Activated B cell treated with CpG ODN at 0.5 μM for 24 hours (primary cell): ENCODE data around the gene THRA. TPM values are rescaled to one million over a fixed set of nuclear protein-coding genes. Genes with fewer than 3 reads are reported as not detected.

ENCODE experiments used
- ATAC-seq: fragments of 200-7000 bp; cut with Tn5 transposase; one replicate; pipeline ENCODE4 v1.10.0; 2021; ENCODE audit warnings: low read depth, mild to moderate bottlenecking, moderate library complexity
- CTCF ChIA-PET: fragments of 350-600 bp; sonication (Branson Sonifier 250); formaldehyde crosslinking; loops from one replicate; lab custom pipeline; 2021; ENCODE audit warnings: antibody characterized with exemption; lab: Charles Lee
- POLR2A ChIA-PET: fragments of 350-600 bp; sonication (Branson Sonifier 250); formaldehyde crosslinking; loops from one replicate; lab custom pipeline; 2021; ENCODE audit warnings: antibody characterized with exemption; lab: Charles Lee
- DNase-seq: peaks from one replicate; pipeline ENCODE4 v3.0.0; 2022
- H3K27ac Mint-ChIP-seq: one replicate; pipeline ENCODE4 v1.8.0; 2020; ENCODE audit warnings: mixed read lengths
- H3K27me3 Mint-ChIP-seq: one replicate; pipeline ENCODE4 v1.8.0; 2021; ENCODE audit warnings: mixed read lengths
- H3K36me3 Mint-ChIP-seq: one replicate; pipeline ENCODE4 v1.8.0; 2021; ENCODE audit warnings: low read depth, mixed read lengths
- H3K4me1 Mint-ChIP-seq: one replicate; pipeline ENCODE4 v1.8.0; 2021; ENCODE audit warnings: mixed read lengths
- H3K4me3 Mint-ChIP-seq: one replicate; pipeline ENCODE4 v1.8.0; 2020; ENCODE audit warnings: mild to moderate bottlenecking, mixed read lengths
- H3K9me3 Mint-ChIP-seq: one replicate; pipeline ENCODE4 v1.8.0; 2020; ENCODE audit warnings: mixed read lengths
- CTCF ChIP-seq: fragments of 200-600 bp; IDR thresholded peaks from one replicate; pipeline ENCODE4 v1.8.0; 2022; ENCODE audit warnings: antibody characterized with exemption, mild to moderate bottlenecking
- intact Hi-C: fragments of 100-400 bp; cut with micrococcal nuclease; formaldehyde crosslinking; loops from one replicate; pipeline ENCODE4 v1.15.1; 2024
- total RNA-seq: library from RNA; stranded (reverse); gene quantifications from 2 replicates; pipeline ENCODE4 v1.2.3, GENCODE V29; 2022

The THRA gene
- total RNA-seq, 1 donor from 2014 or later, result 5.9 TPM

GRCh38 chr17:40033339-40033738 lies 29.4 kb upstream of the THRA start:
- H3K36me3 Mint-ChIP-seq, result peaks cover 77% of the 10 kb centered on the region
- TF ChIP-seq CTCF, result no peak
- H3K9me3 Mint-ChIP-seq, result no peaks in the 10 kb centered on the region
- CTCF ChIA-PET, result interaction anchor here (0.8 kb wide), 1 partner anchor 53 kb away, joined by 3 read pairs; no protein-coding TSS in a partner anchor
- DNase-seq (no peak), ATAC-seq (no peak)
- no peak overlapping the region for H3K27ac Mint-ChIP-seq
- no peak overlapping the region for H3K4me3 Mint-ChIP-seq
- POLR2A ChIA-PET, result no interaction called here
- intact Hi-C loops, result no loop called here
- H3K4me1 Mint-ChIP-seq, result no peaks in the 10 kb centered on the region
- H3K27me3 Mint-ChIP-seq, result no peaks in the 10 kb centered on the region

GRCh38 chr17:40034426-40035161 lies 28.2 kb upstream of the THRA start:
- Mint-ChIP-seq H3K27me3 (no peaks in the 10 kb centered on the region), H3K4me1 (no peaks in the 10 kb centered on the region), H3K4me3 (no peak overlapping the region), H3K27ac (no peak overlapping the region), H3K9me3 (no peaks in the 10 kb centered on the region), H3K36me3 (peaks cover 68% of the 10 kb centered on the region)
- POLR2A ChIA-PET, result no interaction called here
- TF ChIP-seq CTCF, result no peak
- no peak for DNase-seq
- no peak for ATAC-seq
- intact Hi-C loops, result no loop called here
- CTCF ChIA-PET, result interaction anchor here (4.8 kb wide), 1 partner anchor 52 kb away, joined by 16 read pairs; no protein-coding TSS in a partner anchor

- H3K27me3 Mint-ChIP-seq, result no peaks in the 10 kb centered on the region
- CTCF ChIA-PET, result interaction anchor here (4.8 kb wide), 1 partner anchor 51 kb away, joined by 16 read pairs; no protein-coding TSS in a partner anchor
- no peaks in the 10 kb centered on the region for H3K9me3 Mint-ChIP-seq
- H3K27ac Mint-ChIP-seq, result no peak overlapping the region
- no peak for TF ChIP-seq CTCF
- H3K4me3 Mint-ChIP-seq, result no peak overlapping the region
- H3K4me1 Mint-ChIP-seq, result no peaks in the 10 kb centered on the region
- DNase-seq (no peak), ATAC-seq (no peak)
- POLR2A ChIA-PET, result no interaction called here
- intact Hi-C loops, result no loop called here
- H3K36me3 Mint-ChIP-seq, result peaks cover 63% of the 10 kb centered on the region
These were observed 27.6 kb upstream of the THRA start for GRCh38 chr17:40035162-40035559.

GRCh38 chr17:40038882-40039513 lies 23.8 kb upstream of the THRA start:
- intact Hi-C loops, result loop anchor here (2.0 kb wide), 2 partner anchors 48 to 72 kb away; no protein-coding TSS in a partner anchor
- DNase-seq, result no peak
- Mint-ChIP-seq H3K4me1 (no peaks in the 10 kb centered on the region), H3K4me3 (no peak overlapping the region), H3K27ac (no peak overlapping the region), H3K36me3 (peaks cover 40% of the 10 kb centered on the region), H3K9me3 (no peaks in the 10 kb centered on the region), H3K27me3 (no peaks in the 10 kb centered on the region)
- no peak for TF ChIP-seq CTCF
- no peak for ATAC-seq
- CTCF ChIA-PET, result interaction anchor here (1.1 to 4.8 kb wide), 4 partner anchors 12 to 74 kb away, joined by 4 to 16 read pairs (median 10); no protein-coding TSS in a partner anchor
- POLR2A ChIA-PET, result interaction anchor here (0.5 to 1.9 kb wide), 2 partner anchors 15 to 65 kb away, joined by 3 to 6 read pairs; partner anchors contain the start of gene MED24

GRCh38 chr17:40041196-40041595 lies 21.6 kb upstream of the THRA start:
- ChIA-PET POLR2A (interaction anchor here (0.6 to 0.7 kb wide), 2 partner anchors 136 to 276 kb away, joined by 3 to 9 read pairs; no protein-coding TSS in a partner anchor), CTCF (no interaction called here)
- DNase-seq (no peak), ATAC-seq (no peak)
- intact Hi-C loops, result no loop called here
- H3K36me3 Mint-ChIP-seq, result peaks cover 29% of the 10 kb centered on the region
- H3K27ac Mint-ChIP-seq, result no peak overlapping the region
- H3K27me3 Mint-ChIP-seq, result no peaks in the 10 kb centered on the region
- no peaks in the 10 kb centered on the region for H3K4me1 Mint-ChIP-seq
- H3K4me3 Mint-ChIP-seq, result no peak overlapping the region
- TF ChIP-seq CTCF, result no peak
- no peaks in the 10 kb centered on the region for H3K9me3 Mint-ChIP-seq
